ENCODE measurements around the gene GJB5. TPM values are rescaled to one million over a fixed set of nuclear protein-coding genes. Genes with fewer than 3 reads are reported as not detected.

GJB5 gene
- total and polyA plus RNA-seq, 2 of the 8 experiments (the other 6 are each of a cell fraction or from before 2014, with no cell fraction given), result 0.86 to 3.1 TPM

DNA sequence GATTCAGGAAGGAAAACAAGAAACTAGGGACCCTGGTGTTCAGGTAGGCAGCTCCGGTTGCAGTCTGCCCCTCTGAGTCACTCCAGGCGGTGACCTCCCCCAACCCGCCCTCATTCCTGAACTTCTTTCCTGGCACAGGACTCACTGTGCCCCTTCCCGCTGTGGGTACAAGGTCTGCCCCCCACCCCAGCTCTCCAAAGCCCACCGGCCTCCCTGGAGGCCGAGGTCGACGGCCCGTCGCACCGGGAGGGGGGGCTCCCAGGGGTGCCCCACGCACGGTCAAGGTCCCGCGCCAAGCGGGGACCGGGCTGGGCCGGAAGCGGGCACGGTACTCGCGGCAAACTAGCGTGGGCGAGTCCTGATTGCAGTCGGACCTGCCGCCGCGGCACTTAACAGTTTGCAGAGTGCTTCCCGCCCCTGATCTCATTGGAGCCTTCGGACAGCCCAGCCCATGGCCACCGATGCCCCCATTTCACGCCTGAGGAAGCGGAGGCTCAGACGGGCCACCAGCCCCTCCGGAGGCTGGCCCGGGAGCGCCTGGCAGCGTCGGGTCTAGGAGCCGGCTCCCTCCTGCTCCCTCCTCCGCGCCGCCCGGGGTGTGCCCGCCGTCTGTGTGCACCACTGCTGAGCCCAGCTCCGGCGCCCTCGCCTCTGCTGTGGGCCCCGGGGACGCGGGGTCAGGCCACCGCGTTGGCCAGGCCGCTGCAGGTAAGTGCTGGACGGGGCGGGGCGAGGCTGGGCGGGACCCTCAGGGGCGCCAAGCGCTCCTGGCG is 26.4 kb downstream of the GJB5 start, which contains the start of gene GJB3 (continued):
- peak; percentile 65 for TF ChIP-seq ASH2L (IDR thresholded peaks at IDR 0.05; ENCODE audit: low read length)

Measured in H1 (cell line).